DOHH2 (cell line): ENCODE measurements around the gene CGB2.
"Not testable (repeated sequence)": the region's sequence is repeated elsewhere in the genome, so short reads cannot be mapped to it uniquely, and the experiment has no call there.

Experiments
- H3F3A ChIP-seq: fragments of 200-600 bp; sonication (generic), shearing (Covaris generic); 2 replicates; pipeline ENCODE4 v1.6.0; 2016; ENCODE audit warnings: antibody characterized with exemption, mild to moderate bottlenecking; ENCODE audit not compliant: control insufficient read depth, insufficient read depth
- H3K27ac ChIP-seq: fragments of 200-600 bp; sonication (generic); 2 replicates; pipeline ENCODE4 v1.5.1; 2014; ENCODE audit warnings: low read depth, mild to moderate bottlenecking, low read length, moderate library complexity
- H3K27me3 ChIP-seq: fragments of 200-600 bp; sonication (generic); 2 replicates; pipeline ENCODE4 v1.6.1; 2014; ENCODE audit warnings: mild to moderate bottlenecking, low read length, mixed read lengths; ENCODE audit not compliant: control insufficient read depth
- H3K36me3 ChIP-seq: fragments of 200-600 bp; sonication (generic); 2 replicates; pipeline ENCODE4 v1.6.1; 2014; ENCODE audit warnings: mild to moderate bottlenecking, low read length, moderate library complexity, mixed read lengths; ENCODE audit not compliant: control insufficient read depth
- H3K4me1 ChIP-seq: fragments of 200-600 bp; sonication (generic); 2 replicates; pipeline ENCODE4 v1.6.1; 2014; ENCODE audit warnings: mild to moderate bottlenecking, low read length, mixed read lengths; ENCODE audit not compliant: control insufficient read depth
- H3K4me2 ChIP-seq: fragments of 200-600 bp; sonication (generic); 2 replicates; pipeline ENCODE4 v1.6.0; 2014; ENCODE audit warnings: mild to moderate bottlenecking, low read length, moderate library complexity
- H3K4me3 ChIP-seq: fragments of 200-600 bp; sonication (generic); 2 replicates; pipeline ENCODE4 v1.5.1; 2014; ENCODE audit warnings: mild to moderate bottlenecking, low read length, mixed read lengths
- H3K79me2 ChIP-seq: fragments of 200-600 bp; sonication (generic); 2 replicates; pipeline ENCODE4 v1.6.1; 2014; ENCODE audit warnings: mild to moderate bottlenecking, low read length, mixed read lengths; ENCODE audit not compliant: control insufficient read depth
- H3K9me2 ChIP-seq: fragments of 200-600 bp; sonication (generic); replicated peaks from 2 replicates; pipeline ENCODE4 v1.6.1; 2014; ENCODE audit warnings: mild to moderate bottlenecking, low read length, mixed read lengths; ENCODE audit not compliant: control insufficient read depth
- H3K9me3 ChIP-seq: fragments of 200-600 bp; sonication (generic); 2 replicates; pipeline ENCODE4 v1.6.1; 2014; ENCODE audit warnings: antibody characterized with exemption, low read length, mixed read lengths; ENCODE audit not compliant: control insufficient read depth, insufficient read depth
- H4K20me1 ChIP-seq: fragments of 200-600 bp; sonication (generic); 2 replicates; pipeline ENCODE4 v1.6.0; 2014; ENCODE audit warnings: low read depth, mild to moderate bottlenecking, antibody characterized with exemption, low read length, moderate library complexity; ENCODE audit not compliant: control insufficient read depth, insufficient read depth
- EZH2phosphoT487 ChIP-seq: fragments of 200-600 bp; sonication (generic); IDR thresholded peaks from 2 replicates; pipeline ENCODE4 v1.6.1; 2017; ENCODE audit warnings: borderline replicate concordance, mild to moderate bottlenecking, antibody characterized with exemption, low read length, moderate library complexity, mixed read lengths
- TF ChIP-seq, protein P1 (sequence below): fragments of 200-600 bp; sonication (generic); IDR thresholded peaks from one replicate; pipeline ENCODE4 v1.5.1; 2014; ENCODE audit warnings: antibody characterized with exemption, mild to moderate bottlenecking, low read depth, low read length; ENCODE audit not compliant: poor library complexity, severe bottlenecking

CGB2 gene

DNA sequence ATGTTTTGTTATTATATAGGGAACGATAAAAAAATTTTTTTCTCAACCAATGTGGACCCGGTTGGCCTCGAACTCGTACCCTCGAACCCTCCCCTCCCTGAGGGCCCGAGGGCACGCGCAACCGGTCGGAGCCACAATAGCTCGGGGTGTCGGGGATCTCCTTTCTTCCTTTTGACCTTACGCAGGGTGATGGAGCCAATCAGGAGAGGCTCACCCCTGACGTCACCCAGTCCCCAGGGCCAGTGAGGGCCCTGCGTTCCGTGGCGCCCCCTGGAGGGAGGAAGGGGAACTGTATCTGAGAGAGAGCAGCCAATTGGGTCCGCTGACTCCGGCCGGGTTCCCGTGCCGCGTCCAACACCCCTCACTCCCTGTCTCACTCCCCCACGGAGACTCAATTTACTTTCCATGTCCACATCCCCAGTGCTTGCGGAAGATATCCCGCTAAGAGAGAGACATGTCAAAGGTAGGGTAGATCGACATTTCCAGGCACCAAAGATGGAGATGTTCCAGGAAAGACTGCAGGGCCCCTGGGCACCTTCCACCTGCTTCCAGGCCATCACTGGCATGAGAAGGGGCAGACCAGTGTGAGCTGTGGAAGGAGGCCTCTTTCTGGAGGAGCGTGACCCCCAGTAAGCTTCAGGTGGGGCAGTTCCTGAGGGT is at the start of gene CGB2:
CGB2 (plus strand) TSS at position 249 of the 660 bp plus-strand sequence; CDS start at position 455, 206 bp downstream.
- not testable (repeated sequence) for H3K9me2 ChIP-seq, H3K36me3 ChIP-seq, H3F3A ChIP-seq, H4K20me1 ChIP-seq, H3K27me3 ChIP-seq, H3K4me1 ChIP-seq, H3K4me3 ChIP-seq, H3K27ac ChIP-seq, H3K4me2 ChIP-seq, H3K79me2 ChIP-seq, H3K9me3 ChIP-seq
- TF ChIP-seq, protein P1, sequence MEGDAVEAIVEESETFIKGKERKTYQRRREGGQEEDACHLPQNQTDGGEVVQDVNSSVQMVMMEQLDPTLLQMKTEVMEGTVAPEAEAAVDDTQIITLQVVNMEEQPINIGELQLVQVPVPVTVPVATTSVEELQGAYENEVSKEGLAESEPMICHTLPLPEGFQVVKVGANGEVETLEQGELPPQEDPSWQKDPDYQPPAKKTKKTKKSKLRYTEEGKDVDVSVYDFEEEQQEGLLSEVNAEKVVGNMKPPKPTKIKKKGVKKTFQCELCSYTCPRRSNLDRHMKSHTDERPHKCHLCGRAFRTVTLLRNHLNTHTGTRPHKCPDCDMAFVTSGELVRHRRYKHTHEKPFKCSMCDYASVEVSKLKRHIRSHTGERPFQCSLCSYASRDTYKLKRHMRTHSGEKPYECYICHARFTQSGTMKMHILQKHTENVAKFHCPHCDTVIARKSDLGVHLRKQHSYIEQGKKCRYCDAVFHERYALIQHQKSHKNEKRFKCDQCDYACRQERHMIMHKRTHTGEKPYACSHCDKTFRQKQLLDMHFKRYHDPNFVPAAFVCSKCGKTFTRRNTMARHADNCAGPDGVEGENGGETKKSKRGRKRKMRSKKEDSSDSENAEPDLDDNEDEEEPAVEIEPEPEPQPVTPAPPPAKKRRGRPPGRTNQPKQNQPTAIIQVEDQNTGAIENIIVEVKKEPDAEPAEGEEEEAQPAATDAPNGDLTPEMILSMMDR: peak; percentile 72

DNA sequence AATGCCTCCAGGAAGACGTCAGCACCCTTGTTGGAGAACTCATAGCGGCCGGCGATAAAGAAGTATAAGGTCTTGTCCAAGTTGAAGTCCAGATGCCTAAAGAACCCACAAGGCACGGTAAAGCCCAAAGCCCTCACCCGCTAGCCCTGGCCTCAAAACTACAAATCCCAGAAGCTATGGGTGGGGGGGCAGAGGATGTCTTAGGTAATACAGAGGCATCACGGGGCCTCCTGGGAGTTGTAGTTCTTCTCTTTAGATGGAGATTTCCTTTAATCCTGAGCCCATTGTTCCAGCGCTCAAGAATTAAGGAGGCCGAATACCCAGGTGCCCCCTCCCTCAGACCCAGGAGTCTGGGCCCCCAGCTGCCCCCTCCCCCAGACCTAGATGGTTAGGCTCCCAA is 49.4 kb upstream of the CGB2 start:
- H3K79me2 ChIP-seq: no peaks in the 10 kb centered on the region
- H3K4me2 ChIP-seq: no peak overlapping the region
- TF ChIP-seq EZH2phosphoT487: no peak
- TF ChIP-seq, protein P1: no peak
- H3F3A ChIP-seq: no peaks in the 10 kb centered on the region
- H3K9me3 ChIP-seq: no peaks in the 10 kb centered on the region
- peaks cover 38% of the 10 kb centered on the region for H3K36me3 ChIP-seq
- H4K20me1 ChIP-seq: no peaks in the 10 kb centered on the region
- peaks cover 4% of the 10 kb centered on the region; the same call in 1 of the 2 replicates for H3K4me1 ChIP-seq
- no peaks in the 10 kb centered on the region for H3K27me3 ChIP-seq
- H3K4me3 ChIP-seq: no peak overlapping the region
- H3K27ac ChIP-seq: no peak overlapping the region
- H3K9me2 ChIP-seq: no peaks in the 10 kb centered on the region

DNA sequence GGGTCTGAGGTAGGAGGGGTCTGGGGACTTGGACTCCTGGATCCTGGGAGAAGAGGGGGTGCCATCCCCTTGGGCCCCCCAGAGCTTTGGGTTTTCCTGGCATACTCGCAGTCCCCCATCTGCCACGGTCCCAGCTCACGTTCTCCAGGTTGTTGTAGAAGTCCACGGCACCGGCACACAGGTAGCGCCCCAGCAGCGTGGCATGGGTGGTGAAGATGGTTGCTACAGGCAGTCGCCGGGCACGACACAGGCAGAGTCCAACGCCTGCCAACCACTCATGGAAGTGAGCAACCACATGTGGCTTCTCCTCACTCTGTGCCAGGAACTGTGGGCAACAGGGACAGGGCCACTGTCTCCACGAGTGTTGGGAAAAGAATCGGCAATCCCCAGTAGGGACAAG is 46.0 kb upstream of the CGB2 start:
- H3K27me3 ChIP-seq: no peaks in the 10 kb centered on the region
- no peaks in the 10 kb centered on the region for H4K20me1 ChIP-seq
- H3K36me3 ChIP-seq: peaks cover 41% of the 10 kb centered on the region
- no peak overlapping the region for H3K4me2 ChIP-seq
- TF ChIP-seq, protein P1: no peak
- TF ChIP-seq EZH2phosphoT487: no peak
- no peaks in the 10 kb centered on the region for H3K79me2 ChIP-seq
- H3K4me3 ChIP-seq: no peak overlapping the region
- no peaks in the 10 kb centered on the region for H3K4me1 ChIP-seq
- H3K9me3 ChIP-seq: no peaks in the 10 kb centered on the region
- no peaks in the 10 kb centered on the region for H3F3A ChIP-seq
- no peaks in the 10 kb centered on the region for H3K9me2 ChIP-seq
- H3K27ac ChIP-seq: no peak overlapping the region

DNA sequence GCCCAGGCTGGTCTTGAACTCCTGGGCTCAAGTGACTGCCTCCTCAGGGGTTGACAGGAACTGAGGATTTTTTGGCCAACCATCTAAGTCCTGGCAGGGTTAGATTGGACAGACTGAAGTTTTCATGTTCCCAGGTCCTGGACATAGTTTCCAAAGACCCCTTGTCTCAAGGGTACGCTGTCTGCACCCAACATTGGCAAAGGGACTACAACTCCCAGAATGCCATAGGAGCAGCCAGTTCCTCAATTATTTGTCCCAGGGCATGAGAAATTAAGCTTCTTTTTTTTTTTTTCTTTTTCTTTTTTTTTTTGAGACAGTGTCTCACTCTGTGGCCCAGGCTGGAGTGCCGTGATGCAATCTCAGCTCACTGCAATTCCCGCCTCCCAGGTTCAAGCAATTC is 45.5 kb upstream of the CGB2 start:
- Histone ChIP-seq H3F3A (no peaks in the 10 kb centered on the region), H3K4me1 (no peaks in the 10 kb centered on the region), H3K4me3 (no peak overlapping the region), H4K20me1 (no peaks in the 10 kb centered on the region), H3K27me3 (no peaks in the 10 kb centered on the region), H3K4me2 (no peak overlapping the region), H3K9me3 (no peaks in the 10 kb centered on the region), H3K9me2 (no peaks in the 10 kb centered on the region), H3K79me2 (peaks cover 3% of the 10 kb centered on the region; the same call in 1 of the 2 replicates), H3K27ac (no peak overlapping the region), H3K36me3 (peaks cover 41% of the 10 kb centered on the region)
- TF ChIP-seq, protein P1: no peak
- TF ChIP-seq EZH2phosphoT487: no peak
